ENCODE measurements around the gene TTC36.
"Not testable (repeated sequence)": the region's sequence is repeated elsewhere in the genome, so short reads cannot be mapped to it uniquely, and the experiment has no call there.

TTC36 gene, protein sequence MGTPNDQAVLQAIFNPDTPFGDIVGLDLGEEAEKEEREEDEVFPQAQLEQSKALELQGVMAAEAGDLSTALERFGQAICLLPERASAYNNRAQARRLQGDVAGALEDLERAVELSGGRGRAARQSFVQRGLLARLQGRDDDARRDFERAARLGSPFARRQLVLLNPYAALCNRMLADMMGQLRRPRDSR
- total RNA-seq, result 0 to 0.55 (median 0.05) reads per million in 17 experiments

- DNase-seq, result no peak
Observed at GRCh38 chr11:118527109-118527508, at the start of gene TTC36. TTC36 (plus strand) TSS chr11:118527474; CDS start chr11:118527495, 21 bp downstream.

GRCh38 chr11:118481238-118481637 is 46.0 kb upstream of the TTC36 start:
- not testable (repeated sequence) for DNase-seq

DNA sequence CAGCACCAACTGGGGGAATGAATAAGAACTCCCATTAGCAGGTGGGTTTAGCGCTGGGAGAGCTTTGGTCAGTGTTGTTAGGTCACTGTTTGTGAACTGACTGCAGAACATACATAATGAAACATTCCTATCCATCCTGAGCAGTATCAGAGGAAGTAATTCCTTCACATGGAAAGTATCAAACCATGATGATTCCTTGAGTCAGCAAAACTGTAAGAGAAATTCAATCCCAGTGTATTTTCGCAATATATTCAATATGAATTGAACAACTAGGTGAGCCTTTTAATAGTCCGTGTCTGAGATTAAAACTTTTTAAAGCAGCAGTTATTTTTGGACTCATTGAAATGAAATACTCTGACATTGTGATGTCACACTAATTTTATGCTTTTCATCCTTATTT is 42.9 kb upstream of the TTC36 start:
- DNase-seq, result no peak

DNA sequence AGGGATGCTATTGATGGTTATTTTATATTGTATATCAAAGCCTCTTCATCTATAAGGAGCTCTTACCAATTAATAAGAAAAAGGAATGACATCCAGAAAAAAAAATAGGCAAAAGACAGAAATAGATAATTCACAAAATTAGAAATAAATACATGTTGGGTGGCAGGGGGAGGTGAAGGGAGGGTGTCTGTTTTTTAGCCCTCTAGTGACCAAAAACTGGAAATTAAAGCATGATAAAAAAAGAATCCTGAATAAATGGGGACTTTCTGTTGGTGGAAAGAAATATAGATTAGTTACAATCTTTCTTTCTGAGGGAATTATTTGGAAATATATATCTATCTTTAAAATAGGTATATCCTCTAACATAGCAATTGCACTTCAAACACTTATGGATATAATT is 42.0 kb upstream of the TTC36 start:
- DNase-seq, result no peak

DNA sequence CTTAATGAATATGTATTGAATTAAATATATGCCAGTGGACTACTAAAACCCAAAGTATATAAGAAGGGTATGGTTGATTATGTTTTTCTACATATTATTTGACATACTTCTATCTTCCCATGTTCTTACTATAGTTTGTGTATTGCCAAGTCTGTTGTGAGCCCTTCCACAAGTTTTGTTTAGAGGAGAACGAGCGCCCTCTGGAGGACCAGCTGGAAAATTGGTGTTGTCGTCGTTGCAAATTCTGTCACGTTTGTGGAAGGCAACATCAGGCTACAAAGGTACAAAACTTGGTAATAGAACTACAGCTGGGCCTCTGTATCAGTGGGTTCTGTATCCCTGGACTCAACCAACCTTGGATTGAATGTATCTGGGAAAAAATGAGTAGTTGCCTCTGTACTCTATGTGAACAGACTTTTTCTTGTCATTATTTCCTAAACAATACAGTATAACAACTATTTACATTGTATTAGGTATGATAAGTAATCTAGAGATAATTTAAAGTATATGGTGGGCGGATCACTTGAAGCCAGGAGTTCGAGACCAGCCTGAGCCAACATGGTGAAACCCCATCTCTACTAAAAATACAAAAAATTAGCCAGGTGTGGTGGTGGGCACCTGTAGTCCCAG is 38.7 kb upstream of the TTC36 start:
- peak; percentile 71 to 84 (median 78) for DNase-seq

- DNase-seq, result no peak
Observed at GRCh38 chr11:118491041-118491440, 36.2 kb upstream of the TTC36 start.

DNA sequence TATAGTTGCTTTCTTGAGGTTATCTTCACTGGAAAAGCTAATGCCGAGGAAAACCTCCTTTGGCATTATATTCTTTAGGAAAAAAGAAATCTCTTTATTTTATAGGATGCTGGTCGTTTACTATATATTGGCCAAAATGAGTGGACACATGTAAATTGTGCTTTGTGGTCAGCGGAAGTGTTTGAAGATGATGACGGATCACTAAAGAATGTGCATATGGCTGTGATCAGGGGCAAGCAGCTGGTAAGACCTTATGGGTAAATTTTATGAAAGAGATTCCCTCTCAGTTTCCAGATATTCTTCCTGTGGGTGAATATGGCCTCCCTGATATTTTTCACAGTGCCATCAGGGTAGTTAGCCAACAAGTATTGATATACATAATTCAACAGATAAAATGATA is 29.4 kb upstream of the TTC36 start:
- DNase-seq, result no peak

DNA sequence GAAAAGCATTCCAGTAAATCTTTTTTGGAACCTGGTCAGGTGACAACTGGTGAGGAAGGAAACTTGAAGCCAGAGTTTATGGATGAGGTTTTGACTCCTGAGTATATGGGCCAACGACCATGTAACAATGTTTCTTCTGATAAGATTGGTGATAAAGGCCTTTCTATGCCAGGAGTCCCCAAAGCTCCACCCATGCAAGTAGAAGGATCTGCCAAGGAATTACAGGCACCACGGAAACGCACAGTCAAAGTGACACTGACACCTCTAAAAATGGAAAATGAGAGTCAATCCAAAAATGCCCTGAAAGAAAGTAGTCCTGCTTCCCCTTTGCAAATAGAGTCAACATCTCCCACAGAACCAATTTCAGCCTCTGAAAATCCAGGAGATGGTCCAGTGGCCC is 24.1 kb upstream of the TTC36 start:
- DNase-seq, result no peak

GRCh38 chr11:118511601-118512000 is 15.7 kb upstream of the TTC36 start:
- DNase-seq, result no peak

- DNase-seq, result no peak
Observed at GRCh38 chr11:118514103-118514502, 13.2 kb upstream of the TTC36 start.

- DNase-seq, result no peak
Observed at GRCh38 chr11:118519549-118519948, 7.7 kb upstream of the TTC36 start.

DNA sequence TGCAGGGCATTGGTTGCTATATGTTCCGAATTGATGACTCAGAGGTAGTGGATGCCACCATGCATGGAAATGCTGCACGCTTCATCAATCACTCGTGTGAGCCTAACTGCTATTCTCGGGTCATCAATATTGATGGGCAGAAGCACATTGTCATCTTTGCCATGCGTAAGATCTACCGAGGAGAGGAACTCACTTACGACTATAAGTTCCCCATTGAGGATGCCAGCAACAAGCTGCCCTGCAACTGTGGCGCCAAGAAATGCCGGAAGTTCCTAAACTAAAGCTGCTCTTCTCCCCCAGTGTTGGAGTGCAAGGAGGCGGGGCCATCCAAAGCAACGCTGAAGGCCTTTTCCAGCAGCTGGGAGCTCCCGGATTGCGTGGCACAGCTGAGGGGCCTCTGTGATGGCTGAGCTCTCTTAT is 5.4 kb upstream of the TTC36 start:
- peak; percentile 23 to 52 (median 48) for DNase-seq

- DNase-seq, result no peak
Observed at GRCh38 chr11:118522571-118523072, 4.7 kb upstream of the TTC36 start.

DNA sequence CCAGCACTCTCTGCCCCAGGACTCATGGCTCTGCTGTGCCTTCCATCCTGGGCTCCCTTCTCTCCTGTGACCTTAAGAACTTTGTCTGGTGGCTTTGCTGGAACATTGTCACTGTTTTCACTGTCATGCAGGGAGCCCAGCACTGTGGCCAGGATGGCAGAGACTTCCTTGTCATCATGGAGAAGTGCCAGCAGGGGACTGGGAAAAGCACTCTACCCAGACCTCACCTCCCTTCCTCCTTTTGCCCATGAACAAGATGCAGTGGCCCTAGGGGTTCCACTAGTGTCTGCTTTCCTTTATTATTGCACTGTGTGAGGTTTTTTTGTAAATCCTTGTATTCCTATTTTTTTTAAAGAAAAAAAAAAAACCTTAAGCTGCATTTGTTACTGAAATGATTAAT is 2.9 kb upstream of the TTC36 start:
- DNase-seq, result peak in 3 of 4 experiments; percentile 40 to 42 (median 41)

DNA sequence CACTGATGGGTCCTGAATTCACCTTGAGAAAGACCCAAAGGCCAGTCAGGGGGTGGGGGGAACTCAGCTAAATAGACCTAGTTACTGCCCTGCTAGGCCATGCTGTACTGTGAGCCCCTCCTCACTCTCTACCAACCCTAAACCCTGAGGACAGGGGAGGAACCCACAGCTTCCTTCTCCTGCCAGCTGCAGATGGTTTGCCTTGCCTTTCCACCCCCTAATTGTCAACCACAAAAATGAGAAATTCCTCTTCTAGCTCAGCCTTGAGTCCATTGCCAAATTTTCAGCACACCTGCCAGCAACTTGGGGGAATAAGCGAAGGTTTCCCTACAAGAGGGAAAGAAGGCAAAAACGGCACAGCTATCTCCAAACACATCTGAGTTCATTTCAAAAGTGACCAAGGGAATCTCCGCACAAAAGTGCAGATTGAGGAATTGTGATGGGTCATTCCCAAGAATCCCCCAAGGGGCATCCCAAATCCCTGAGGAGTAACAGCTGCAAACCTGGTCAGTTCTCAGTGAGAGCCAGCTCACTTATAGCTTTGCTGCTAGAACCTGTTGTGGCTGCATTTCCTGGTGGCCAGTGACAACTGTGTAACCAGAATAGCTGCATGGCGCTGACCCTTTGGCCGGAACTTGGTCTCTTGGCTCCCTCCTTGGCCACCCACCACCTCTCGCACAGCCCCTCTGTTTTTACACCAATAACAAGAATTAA is 2.4 kb upstream of the TTC36 start:
- peak in 2 of 4 experiments; percentile 10 to 16 for DNase-seq

- DNase-seq, result no peak
Observed at GRCh38 chr11:118526688-118527087, 586 bp upstream of the TTC36 start.

DNA sequence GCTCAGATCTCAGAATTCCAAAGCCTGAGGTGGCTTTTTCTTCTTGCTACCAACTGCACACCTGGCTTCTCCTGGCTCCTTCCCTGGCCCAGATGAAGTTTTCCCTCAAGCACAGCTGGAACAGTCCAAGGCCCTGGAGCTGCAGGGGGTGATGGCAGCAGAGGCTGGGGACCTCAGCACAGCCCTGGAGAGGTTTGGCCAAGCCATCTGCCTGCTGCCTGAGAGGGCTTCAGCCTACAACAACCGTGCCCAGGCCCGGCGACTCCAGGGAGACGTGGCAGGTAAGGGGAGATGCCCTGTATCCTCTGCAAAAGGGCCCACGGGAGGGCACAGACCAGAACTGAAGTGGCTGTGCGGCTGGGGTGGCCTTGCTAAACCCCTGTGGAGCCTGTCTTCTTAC is 1.2 kb downstream of the TTC36 start:
- DNase-seq, result no peak

DNA sequence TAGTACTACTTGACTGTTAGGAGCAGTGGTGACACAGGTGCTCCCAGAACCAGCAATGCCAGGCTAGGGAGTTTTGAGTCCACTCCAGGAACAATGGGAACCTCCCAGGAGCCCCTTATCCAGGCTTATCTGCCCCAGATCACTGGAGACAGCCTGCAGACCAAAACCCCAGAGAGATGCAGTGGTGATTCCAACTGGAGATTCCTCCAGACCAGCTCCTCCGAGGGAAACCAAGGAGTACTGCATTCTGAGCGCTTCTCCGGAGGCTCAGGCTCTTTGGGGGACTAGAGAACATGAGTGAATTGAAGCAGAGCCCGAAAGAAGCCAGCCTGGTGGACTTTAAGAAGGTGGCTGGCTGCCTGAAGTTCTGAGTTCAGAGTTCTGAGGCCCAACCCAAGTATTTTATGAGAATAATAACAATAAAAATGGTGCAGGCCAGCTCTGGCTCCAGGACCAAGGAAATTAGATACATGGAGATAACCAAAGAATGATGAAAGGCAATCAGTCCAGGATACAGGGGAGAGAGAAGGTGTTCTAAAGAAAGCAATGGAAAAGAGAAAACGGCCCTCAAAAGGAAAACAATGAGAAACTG is 2.4 kb downstream of the TTC36 start:
- no peak for DNase-seq

GRCh38 chr11:118530180-118530682 is 3.0 kb downstream of the TTC36 start:
- peak in 1 of 4 experiments; percentile 10 for DNase-seq

DNA sequence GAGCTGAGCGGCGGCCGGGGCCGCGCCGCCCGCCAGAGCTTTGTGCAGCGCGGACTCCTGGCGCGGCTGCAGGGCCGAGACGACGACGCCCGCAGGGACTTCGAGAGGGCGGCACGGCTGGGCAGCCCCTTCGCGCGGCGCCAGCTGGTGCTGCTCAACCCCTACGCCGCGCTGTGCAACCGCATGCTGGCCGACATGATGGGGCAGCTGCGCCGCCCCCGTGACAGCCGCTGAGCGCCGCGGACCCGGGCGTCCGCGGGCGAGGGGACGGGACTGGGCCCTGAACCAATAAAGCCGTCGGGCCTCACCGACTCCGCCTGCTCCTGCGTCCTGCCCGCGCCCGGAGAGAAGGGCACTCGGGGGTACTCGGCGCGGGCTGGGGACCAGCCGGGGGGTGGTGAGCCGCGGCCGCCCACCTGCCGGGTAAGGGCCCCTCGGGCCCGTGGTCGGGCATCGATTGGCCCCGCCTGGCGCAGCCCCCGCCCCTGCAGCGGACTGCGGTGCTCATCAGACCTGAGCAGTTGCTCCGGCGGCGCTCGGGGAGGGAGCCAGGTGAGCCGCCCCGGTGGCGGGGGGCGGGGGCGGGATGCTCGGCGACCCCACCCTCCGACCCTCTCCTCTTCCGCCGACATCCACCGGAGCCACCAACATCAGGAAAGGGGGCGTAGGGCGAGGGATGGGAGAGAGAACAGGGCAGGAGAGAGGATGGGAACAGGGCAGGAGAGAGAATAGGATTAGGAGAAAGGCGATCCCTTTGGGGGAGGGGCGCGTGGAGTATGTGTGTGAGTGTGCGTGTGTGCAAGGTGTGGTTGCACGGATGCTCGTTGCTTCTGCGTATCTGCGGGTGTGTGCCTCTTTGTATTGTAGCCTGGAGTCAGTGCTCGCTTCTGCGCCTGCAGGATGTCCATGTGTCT is 3.7 kb downstream of the TTC36 start, which contains the start of gene TMEM25:
TSS of gene TMEM25 (plus strand) at position 510 of the 914 bp plus-strand sequence. CDS start 610 bp downstream, outside the sequence.
- DNase-seq, result peak; percentile 11 to 66 (median 43)

DNA sequence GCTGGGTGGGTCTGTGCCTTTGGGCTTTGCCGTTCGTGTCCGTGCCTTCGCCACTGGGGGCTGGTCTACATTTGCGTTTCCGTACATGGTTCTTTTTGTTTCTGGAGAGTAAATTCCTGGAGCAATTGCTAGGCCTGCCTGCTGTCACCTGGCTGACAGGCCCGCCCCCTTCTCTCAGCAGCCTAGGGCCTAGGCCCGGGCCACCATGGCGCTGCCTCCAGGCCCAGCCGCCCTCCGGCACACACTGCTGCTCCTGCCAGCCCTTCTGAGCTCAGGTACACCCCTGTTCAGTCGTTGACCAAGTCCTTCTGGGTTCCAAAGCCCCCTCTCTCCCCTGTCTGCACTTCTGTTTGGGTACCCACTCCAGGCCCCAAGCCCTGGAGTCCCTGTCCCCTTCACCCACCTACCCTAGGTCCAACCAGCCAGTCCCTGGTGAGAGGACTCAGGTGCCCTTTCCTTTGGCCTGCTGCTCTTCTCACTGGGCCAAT is 4.4 kb downstream of the TTC36 start:
- no peak for DNase-seq

DNA sequence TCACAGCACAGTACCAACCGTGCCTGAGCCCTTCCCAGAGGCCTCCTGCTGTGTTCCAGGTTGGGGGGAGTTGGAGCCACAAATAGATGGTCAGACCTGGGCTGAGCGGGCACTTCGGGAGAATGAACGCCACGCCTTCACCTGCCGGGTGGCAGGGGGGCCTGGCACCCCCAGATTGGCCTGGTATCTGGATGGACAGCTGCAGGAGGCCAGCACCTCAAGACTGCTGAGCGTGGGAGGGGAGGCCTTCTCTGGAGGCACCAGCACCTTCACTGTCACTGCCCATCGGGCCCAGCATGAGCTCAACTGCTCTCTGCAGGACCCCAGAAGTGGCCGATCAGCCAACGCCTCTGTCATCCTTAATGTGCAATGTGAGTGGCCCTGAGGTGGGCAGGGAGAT is 4.8 kb downstream of the TTC36 start:
- no peak for DNase-seq
